Psoas muscle (tissue), 8 donors: Measurements from ENCODE around the gene MEF2B. TPM values are rescaled to one million over a fixed set of nuclear protein-coding genes. Genes with fewer than 3 reads are reported as not detected.

Experiments
- ATAC-seq, 4 donors: fragments of 200-7000 bp; cut with Tn5 transposase; one replicate each; pipeline ENCODE4 v1.9.1; 2020; ENCODE audit warnings: moderate library complexity in 3 of 4, mild to moderate bottlenecking in 2 of 4
- DNase-seq, 2 donors: peaks; one replicate each; pipeline ENCODE4 v3.0.0-alpha.2; 2020
- H3K27ac ChIP-seq: fragments of 200-600 bp; one replicate; pipeline ENCODE4 v1.8.0; 2022
- H3K27me3 ChIP-seq, 3 donors: fragments of 200-600 bp in 1 of 3; one replicate each; pipeline versions ENCODE4 v1.6.1 to v1.8.0; 2013 to 2022; ENCODE audit warnings: low read length in 2 of 3, mild to moderate bottlenecking in 2 of 3, moderate library complexity in 1 of 3; ENCODE audit not compliant: insufficient read depth in 3 of 3
- H3K36me3 ChIP-seq, 2 donors: fragments of 200-600 bp in 1 of 2; one replicate each; pipeline versions ENCODE4 v1.6.1 to v1.8.0; 2013 to 2022; ENCODE audit warnings: low read depth in 1 of 2, mild to moderate bottlenecking in 1 of 2, moderate library complexity in 1 of 2; ENCODE audit not compliant: insufficient read depth in 1 of 2
- H3K4me1 ChIP-seq: fragments of 200-600 bp; one replicate; pipeline ENCODE4 v1.8.0; 2022
- H3K4me3 ChIP-seq: fragments of 200-600 bp; one replicate; pipeline ENCODE4 v1.8.0; 2022; ENCODE audit warnings: mild to moderate bottlenecking
- H3K9me3 ChIP-seq: fragments of 200-600 bp; one replicate; pipeline ENCODE4 v1.8.0; 2022
- WGBS, 3 donors: extraction: QIAGEN DNeasy Blood & Tissue Kit; methylation state at CpG; one replicate each; pipeline versions ENCODE4 v1.1.6 to v1.1.7; 2013; 5-methylcytosine and 5-hydroxymethylcytosine counted together
- intact Hi-C, 2 donors: fragments of 100-400 bp; cut with DNase I; formaldehyde crosslinking; loops; one replicate each; pipeline versions ENCODE4 v1.11.0 to v1.14.2; 2022
- polyA plus RNA-seq, 3 donors: library from polyadenylated mRNA; stranded (reverse); fragments of 200-250 nt; gene quantifications; one replicate each; pipeline ENCODE4 v1.2.3, GENCODE V29; 2013
- total RNA-seq, 4 donors: library from RNA; stranded (reverse); fragmentation: NEBNext Ultra II Directional in 2 of 4; extraction: Animal tissue kit (Norgen Biotek cat#: 25700) in 2 of 4; gene quantifications; one replicate each; pipeline versions ENCODE4 v1.2.1 to v1.2.4, GENCODE V29; 2021 to 2023
- TF ChIP-seq, protein P1 (sequence below): fragments of 200-600 bp; IDR thresholded peaks from one replicate; pipeline ENCODE4 v1.8.0; 2022; ENCODE audit warnings: antibody characterized with exemption
- donor health status: healthy with polysubstance abuse.
- donor health status: DM: no; HTN: no; CAD: no; lungs with moderate emphysema.
- donor health status: Bipolar disorder and iron deficiency.
- donor health status: healthy.
- donor health status: DM: yes; HTN: yes; CAD: no.
- donor health status: DM: no; HTN: no; CAD: no.
- donor health status: DM: no; HTN: no; CAD: no.
- donor health status: DM: yes; HTN: yes; CAD: no.

Gene MEF2B
- total and polyA plus RNA-seq, 7 donors = 0.07 to 0.91 (median 0.56) TPM

DNA sequence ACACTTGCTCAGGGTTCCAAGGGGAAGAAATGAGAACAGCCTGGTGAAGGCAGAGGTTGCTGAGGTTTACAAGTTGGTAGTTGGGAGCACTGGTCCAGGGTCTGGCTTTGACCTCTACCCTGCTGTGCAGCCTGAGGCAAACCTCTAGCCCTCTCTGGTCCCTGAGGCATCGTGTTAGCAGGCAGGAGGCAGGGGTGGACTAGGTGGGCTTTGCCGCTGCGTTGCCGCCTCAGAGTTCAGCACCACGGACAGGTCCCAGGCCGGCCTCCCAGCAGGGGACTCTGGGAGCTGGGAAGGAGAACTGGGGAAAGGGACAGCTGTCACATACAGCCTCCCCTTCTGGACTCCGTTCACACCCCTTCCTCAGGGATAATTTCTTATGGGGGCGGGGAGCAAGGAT, 44.8 kb upstream of the MEF2B start:
- Histone ChIP-seq H3K36me3 (no peaks in the 10 kb centered on the region), H3K9me3 (no peaks in the 10 kb centered on the region), H3K27ac (no peak overlapping the region), H3K4me3 (no peak overlapping the region), H3K27me3 (peaks cover 0 to 65% (median 25%) of the 10 kb centered on the region in 3 donors), H3K4me1 (no peaks in the 10 kb centered on the region)
- peak in 2 of 4 donors; percentile 37 to 51 for ATAC-seq
- WGBS, 3 donors = 0 to 5% (median 3%) methylated on average over 8 of the region's 8 CpGs
- intact Hi-C loops = no loop called here
- TF ChIP-seq, protein P1, sequence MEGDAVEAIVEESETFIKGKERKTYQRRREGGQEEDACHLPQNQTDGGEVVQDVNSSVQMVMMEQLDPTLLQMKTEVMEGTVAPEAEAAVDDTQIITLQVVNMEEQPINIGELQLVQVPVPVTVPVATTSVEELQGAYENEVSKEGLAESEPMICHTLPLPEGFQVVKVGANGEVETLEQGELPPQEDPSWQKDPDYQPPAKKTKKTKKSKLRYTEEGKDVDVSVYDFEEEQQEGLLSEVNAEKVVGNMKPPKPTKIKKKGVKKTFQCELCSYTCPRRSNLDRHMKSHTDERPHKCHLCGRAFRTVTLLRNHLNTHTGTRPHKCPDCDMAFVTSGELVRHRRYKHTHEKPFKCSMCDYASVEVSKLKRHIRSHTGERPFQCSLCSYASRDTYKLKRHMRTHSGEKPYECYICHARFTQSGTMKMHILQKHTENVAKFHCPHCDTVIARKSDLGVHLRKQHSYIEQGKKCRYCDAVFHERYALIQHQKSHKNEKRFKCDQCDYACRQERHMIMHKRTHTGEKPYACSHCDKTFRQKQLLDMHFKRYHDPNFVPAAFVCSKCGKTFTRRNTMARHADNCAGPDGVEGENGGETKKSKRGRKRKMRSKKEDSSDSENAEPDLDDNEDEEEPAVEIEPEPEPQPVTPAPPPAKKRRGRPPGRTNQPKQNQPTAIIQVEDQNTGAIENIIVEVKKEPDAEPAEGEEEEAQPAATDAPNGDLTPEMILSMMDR = no peak
- no peak for DNase-seq

DNA sequence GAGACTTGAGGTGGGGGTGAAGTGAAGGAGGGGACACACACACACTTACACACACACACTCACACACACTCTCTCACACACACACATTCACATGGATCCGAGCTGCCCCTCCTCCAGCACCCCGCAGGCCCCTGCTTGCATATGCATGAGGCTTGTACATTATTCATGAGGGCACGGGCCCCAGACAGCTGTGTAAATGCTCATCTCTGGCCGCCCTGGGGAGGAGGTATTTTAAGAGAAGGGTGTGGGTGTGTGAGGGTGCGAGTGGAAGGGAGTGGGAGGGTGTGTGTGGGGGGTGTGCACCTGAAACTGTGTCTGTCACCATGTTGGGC, 44.1 kb upstream of the MEF2B start:
- intact Hi-C loops = no loop called here
- TF ChIP-seq, protein P1 = no peak
- WGBS, 3 donors = 0 to 5% (median 2%) methylated on average over 5 of the region's 5 CpGs
- Histone ChIP-seq H3K4me3 (no peak overlapping the region), H3K9me3 (no peaks in the 10 kb centered on the region), H3K36me3 (no peaks in the 10 kb centered on the region), H3K27ac (no peak overlapping the region), H3K27me3 (peaks cover 0 to 65% (median 25%) of the 10 kb centered on the region in 3 donors), H3K4me1 (no peaks in the 10 kb centered on the region)
- DNase-seq = no peak
- ATAC-seq = no peak

DNA sequence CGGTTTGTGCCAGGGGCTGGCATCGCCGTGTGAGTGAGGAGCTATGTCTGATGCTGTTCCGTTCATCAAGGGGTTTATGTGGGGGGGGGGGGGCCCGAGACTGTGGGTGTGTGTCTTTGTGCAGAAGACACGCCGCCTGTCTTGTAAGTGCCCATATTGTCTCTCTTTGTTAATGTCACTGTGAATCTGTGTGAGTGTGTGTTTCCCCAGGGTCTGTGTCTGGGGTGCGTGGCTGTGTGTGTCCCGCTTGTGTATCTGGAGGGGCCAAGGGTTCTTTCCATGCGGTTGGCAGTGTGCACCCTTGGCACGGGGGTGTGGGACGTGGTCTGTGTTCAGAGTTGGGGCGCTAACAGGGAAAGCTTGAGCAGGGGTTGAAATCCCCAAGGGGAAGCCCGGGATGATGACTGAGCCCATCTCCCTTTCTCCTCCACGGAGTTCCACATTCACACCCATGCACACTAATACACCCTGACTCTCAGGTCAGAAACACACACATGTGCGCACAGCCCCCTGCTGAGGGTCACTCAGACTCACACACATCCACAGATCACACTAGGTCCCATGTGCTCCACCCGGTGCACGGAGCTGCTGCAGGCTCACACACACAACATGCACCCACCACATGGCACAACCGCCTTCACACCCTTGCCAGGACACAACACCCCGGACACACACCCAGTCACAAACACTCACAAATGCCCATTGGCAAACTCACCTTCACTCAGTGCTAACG, 43.5 kb upstream of the MEF2B start:
- ATAC-seq (no peak), DNase-seq (no peak)
- no peak overlapping the region for H3K27ac ChIP-seq
- WGBS, 3 donors = 34 to 49% (median 45%) methylated on average over 20 to 21 of the region's 21 CpGs
- no peaks in the 10 kb centered on the region for H3K36me3 ChIP-seq
- H3K4me3 ChIP-seq = no peak overlapping the region
- H3K27me3 ChIP-seq = peaks cover 0 to 61% (median 25%) of the 10 kb centered on the region in 3 donors
- TF ChIP-seq, protein P1 = no peak
- H3K4me1 ChIP-seq = no peaks in the 10 kb centered on the region
- intact Hi-C loops = no loop called here
- no peaks in the 10 kb centered on the region for H3K9me3 ChIP-seq

DNA sequence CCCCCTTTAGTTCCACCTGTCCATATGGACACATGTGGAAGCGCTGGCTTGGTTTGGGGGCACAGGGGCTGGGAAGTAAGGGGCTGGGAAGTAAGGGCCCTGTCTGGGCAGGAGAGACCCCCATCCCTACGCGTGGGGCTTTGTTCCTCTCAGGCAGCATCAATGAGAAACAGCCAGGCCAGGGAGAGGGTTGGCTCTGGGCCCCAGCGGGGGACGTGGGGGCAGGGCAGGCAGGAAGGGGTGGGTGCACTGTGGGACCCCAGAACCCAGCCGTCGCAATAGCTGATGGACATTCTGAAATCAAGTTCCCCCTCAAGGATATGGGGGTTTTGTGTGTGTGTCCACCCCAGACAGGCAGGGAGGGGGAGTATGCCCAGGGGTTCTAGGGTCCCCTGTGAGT, 42.9 kb upstream of the MEF2B start:
- H3K4me1 ChIP-seq = no peaks in the 10 kb centered on the region
- H3K36me3 ChIP-seq = no peaks in the 10 kb centered on the region
- H3K4me3 ChIP-seq = no peak overlapping the region
- DNase-seq = no peak
- intact Hi-C loops = no loop called here
- peaks cover 0 to 61% (median 25%) of the 10 kb centered on the region in 3 donors for H3K27me3 ChIP-seq
- H3K27ac ChIP-seq = no peak overlapping the region
- 7 to 12% (median 11%) methylated on average over 7 of the region's 7 CpGs for WGBS, 3 donors
- no peaks in the 10 kb centered on the region for H3K9me3 ChIP-seq
- ATAC-seq = no peak
- TF ChIP-seq, protein P1 = no peak
